GOT3 (cell line): ENCODE data around the gene CTNND2.

Source experiments
- DNase-seq: peaks from one replicate; lab custom pipeline; 2025; ENCODE audit warnings: mixed read lengths; lab: John Stamatoyannopoulos, UW

The CTNND2 gene

DNA sequence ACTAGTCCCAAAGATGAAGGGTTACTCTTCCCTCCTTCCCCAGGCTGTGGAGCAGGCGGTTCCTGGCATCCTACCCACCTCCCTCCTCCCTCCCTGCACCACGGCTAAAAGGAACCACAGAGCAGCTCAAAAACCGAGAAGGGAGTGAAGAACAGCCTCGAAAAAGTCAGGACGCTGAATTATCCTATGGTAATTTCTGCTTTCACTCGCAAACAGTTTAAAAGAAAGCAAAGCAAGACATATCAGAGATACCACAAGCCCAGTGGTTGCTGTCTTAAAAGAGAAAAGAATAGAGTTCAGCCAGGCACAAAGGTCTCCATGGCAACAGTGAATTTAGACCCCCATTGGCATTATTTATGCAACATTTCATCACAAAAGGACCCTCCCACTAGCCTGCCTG is 315.4 kb downstream of the CTNND2 start:
- DNase-seq = no peak

DNA sequence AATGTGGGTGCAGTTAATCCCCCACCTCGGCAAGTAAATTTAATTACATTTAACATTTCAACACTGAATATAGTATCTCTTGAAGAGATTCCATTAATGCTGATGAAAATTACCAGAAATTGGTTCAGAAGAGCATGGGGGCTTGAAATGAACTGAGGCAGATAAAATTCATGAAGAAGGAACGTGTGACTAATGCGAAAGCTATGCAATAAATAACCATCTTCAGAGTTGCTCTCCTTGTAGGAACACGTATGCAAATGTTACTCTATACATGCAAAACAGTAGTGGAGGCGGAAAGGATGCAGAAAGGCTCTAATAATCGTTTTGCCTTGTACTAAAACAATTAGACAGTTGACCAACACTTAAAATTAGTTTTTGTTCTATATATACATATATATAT is 320.2 kb downstream of the CTNND2 start:
- no peak for DNase-seq

DNA sequence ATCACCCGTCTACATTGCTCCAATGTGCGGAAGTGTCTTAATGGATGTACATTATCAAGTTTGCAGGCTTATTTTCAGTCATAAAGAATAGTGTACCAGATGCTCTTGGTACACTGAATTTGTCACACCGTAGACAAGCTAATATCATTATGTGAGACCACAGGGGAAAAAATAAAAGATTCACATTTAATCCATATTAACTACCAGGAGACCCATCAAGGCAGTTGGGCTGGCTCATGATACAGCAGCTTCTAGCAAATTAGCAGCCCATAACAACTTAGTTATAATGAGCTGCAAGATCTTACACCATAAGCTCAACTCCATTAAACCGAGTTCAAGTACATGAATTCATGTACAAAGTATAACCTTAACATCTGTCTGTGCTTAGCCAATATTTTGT is 324.9 kb downstream of the CTNND2 start:
- DNase-seq = no peak

DNA sequence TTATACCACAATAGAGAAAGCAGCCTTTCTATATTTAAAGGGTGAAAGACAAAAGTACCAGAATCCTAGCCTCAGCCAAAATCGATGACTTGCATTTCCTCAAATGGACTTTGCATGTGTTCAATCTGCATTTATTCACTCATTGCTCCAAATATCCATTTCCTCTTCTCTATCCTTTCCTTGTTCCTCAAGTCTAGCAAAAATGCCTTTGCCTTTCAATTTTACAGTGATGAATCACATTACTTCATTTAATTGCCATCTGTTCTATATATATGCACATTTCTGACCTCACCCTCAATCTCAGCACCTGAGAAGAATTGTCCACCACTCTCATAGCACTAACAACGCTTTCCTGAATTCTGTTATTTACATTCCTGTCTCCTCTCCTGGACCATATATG is 329.5 kb downstream of the CTNND2 start:
- no peak for DNase-seq

DNA sequence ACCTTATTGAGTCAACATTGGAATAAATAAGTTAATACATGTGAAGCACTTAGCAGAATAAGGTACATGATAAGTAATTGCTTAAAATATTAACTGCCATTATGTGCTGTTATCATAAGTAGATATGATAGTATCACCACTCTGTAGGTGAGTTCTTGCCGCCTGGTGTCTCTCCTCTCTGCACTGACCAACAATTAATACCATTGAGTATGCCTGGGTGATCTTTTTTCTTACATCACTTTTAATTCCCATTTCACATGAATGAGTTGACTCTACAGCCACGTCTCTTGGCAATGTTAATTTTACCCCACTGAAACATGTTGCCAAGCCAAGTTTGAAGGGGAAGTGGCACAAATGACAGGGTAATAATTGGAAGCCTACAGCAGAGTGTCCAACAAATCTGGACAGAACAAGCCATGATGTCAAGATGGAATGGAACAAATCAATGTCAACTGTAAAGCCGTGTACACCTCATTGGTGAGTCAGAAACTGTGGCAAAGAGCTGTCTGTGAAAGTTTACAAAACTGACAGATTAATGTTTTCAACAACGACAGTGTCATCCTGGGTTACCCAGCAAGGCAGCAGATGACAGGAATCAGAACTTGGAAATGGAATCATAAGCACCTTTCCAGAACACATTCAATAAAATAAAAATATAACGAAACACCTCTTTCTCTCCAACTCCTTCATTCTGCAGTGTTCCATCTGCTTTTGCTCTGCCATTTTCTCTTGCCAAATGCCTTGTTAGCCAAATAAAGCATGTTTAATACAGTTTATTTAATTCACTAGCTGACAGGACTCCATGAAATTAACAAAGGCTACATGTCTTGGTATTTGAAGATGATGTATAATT is 330.9 kb downstream of the CTNND2 start:
- no peak for DNase-seq

DNA sequence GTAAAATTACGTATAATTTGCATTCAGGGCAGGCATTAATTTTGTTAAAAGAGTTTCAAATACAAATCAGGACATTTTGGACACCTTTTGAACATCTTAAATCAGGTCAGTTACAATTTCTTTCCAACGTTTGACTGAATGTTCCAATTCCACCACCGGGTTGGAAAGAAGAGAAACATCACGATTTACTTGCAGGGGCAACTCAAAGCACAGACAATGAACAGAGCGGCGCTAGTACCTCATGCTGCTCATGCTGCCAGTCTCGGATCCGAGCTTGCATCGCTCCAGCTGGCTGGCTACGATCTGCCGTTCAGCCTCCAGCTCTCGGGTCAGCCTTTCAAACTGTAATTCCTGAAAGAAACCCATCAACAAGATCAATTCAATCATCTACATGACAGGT is 339.5 kb downstream of the CTNND2 start:
- DNase-seq = no peak

DNA sequence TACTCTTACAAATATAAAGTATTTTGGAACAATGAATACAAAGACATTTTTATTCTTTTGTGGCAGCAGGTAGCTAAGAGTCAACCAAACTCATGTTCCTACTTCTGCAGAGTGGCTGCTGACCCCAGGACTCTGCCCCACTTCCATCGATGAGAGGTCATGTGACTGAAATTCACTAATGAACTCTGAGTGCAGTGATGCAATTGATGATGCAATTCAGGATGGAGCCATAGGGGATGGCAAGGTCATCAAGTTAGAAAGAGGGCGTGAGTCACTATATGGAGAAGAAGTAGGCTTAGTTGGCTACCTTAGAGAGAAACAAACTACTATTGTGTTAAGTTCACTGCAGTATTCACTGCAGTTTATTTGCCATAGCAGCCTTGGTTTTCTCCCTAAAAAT is 340.4 kb downstream of the CTNND2 start:
- DNase-seq = no peak

DNA sequence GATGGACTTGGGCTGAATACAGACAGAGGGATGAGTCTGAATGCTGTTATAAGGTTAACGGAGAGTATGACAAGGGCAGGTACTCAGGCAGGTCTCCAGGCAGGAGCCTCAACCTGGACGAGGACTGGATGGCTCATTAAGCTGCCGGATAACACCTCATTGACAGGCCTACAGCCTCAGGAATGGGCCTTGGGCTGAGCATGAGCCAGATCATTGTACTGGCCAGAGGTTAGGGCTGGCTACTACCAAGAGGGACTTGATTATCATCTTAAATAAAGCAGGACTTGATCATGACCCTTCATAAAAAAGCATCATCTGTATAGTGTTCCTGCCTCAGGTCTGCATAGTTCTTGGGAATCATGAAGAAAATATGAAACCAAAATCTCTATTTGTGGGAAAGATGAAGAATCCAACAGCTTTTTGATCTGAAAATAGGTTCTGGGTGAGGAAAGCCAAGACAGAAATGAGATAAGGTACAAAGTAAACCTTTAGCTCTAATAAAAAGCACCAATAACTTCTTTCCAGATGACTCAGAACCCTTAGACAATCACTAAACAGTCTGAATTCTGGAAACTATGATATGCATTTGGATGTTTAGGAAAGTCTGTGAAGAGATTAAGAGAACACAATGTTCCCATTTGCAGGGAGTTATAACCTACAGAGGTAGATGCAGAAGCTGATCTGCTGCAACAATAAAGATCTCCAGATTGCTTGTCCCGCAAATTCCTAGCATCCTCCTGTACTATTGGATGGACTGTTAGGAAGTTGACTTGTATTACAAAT is 343.1 kb downstream of the CTNND2 start:
- DNase-seq = no peak

DNA sequence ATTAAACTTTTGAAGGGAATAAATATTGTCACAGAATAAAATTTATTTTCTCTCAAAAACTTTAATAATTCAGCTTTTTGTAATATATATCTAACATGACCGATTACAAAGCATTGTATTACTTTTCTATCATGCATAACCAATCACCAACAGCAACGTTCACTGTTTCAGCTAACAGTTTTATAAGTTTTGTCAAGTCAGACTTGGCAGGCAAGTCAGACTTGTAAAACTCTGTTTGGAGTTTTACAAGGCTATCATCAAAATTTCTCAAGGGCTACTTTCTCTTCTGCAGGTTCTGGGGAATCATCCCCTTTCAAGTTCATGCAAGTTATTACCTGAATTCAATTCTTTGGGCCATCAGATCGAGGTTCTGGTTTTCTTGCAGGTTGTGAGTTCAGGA is 347.2 kb downstream of the CTNND2 start:
- no peak for DNase-seq

DNA sequence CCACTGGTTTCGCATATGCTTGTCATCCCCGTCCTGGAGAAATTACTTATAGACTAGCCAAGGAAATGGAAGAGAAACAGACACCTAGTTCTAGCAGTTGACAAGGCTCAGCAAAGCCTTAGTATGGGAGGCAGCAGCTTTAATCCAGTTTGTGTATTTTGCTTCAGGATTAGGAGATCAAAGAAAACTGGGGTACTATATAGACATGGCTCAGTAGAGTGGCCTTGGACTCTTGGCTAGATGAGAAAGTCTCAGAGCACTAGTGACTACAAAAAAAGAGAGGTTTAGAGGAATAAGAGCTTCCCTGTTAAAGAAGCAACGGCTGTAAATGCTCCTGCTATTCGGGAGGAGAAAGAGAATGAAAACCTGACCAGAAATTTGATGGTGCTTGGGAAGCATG is 349.1 kb downstream of the CTNND2 start:
- DNase-seq = no peak

DNA sequence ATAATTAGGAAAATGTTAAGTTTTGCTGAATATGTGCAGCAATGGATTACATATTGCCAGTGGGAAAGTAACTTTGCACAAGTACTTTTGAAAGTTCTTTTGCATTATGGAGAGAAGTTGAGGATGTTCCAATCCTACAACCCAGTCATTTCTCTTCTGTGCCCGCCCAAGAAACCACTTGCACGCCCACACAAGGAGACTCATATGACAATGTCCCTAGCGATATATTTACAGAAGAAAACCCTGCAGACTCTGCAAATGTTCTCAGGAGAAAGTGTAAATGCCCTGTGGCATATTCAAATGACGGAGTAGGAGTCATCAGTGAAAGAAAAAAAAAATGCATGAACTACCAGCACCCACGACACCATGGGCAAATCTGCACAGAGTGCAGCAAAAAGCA is 356.5 kb downstream of the CTNND2 start:
- no peak for DNase-seq

DNA sequence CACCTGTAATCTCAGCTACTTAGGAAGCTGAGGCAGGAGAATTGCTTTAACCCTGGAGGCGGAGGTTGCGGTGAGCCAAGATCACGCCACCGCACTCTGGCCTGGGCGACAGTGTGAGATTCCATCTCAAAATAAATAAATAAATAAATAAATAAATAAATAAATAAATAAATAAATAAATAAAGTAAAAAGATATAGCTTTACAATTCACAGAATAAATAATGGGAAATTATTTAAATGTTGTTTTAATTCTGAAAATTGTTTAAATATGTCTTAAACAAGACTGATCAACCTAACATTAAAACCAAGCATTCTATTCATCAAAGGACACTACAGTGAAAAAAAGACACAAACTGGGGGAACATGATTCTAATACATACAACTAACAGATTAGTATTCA is 357.1 kb downstream of the CTNND2 start:
- no peak for DNase-seq

DNA sequence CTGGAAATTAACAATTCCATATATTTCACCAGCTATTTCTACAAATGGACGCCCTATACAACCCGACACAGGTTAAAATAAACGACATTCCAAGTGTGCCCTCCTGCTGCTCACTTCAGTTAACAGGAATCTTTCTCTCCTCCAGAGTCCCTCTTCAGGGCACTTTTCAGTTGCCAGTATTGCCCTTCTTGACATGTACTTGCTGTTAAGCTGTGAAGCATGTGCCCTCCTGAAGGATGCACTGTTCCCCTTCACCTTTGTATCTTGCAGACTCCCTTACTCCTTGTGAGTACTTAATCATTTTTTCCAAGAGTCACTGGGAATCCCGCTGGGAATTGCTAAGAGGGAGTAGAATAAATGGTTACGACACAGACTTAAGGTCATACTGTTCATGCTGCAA is 364.1 kb downstream of the CTNND2 start:
- no peak for DNase-seq

DNA sequence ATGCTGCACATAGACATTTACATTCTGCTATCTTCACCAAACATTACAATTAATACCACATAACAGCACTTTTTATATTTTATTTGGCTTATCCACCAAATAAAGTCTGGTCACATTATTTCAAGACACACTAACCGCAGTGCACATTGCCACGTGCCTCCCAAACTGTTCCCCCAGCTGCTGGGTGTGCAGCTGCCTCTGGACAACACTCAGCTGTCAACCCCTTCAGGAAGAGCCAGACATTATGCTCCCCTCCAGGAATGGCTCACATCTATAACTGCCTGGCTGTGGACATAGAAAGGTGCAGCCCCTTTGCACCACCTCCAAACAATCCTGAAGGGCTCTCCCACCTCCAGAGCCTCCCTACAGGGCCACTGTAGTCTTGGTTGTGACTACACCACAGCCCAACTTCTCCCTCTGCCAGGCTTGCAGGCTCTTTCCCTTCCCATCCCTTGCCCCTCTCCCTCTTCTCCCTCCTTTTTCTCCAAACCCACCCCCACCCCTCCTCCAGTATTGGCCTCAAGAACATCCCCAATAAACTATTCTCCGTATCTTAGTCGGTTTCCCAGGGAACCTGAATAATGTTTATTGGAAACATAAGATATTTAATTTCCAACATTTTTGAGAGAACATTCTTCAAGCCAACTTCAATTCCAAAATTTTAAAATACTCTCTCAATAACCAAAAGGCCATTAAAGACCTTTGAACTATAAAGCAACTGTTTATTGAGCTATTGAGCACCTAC is 372.3 kb downstream of the CTNND2 start:
- no peak for DNase-seq

DNA sequence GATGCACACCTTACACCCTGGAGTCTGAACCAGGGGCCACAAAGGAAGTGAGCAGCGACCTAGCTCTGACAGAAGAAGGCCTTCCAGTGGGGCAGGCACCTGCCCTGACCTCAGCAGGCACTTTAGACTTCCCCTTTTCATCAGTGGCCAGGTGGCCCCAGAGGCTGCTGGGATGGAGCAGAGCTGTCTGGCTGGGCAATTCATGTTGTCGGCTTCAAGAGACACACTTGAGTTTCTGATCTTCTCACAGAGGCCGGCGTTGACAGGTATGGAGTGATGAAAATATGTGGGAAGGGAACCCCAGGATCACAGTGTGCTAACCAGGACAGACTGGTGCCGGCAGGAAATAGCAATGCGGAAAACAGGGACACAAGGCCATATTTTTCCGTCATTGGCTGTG is 375.5 kb downstream of the CTNND2 start:
- DNase-seq = no peak

DNA sequence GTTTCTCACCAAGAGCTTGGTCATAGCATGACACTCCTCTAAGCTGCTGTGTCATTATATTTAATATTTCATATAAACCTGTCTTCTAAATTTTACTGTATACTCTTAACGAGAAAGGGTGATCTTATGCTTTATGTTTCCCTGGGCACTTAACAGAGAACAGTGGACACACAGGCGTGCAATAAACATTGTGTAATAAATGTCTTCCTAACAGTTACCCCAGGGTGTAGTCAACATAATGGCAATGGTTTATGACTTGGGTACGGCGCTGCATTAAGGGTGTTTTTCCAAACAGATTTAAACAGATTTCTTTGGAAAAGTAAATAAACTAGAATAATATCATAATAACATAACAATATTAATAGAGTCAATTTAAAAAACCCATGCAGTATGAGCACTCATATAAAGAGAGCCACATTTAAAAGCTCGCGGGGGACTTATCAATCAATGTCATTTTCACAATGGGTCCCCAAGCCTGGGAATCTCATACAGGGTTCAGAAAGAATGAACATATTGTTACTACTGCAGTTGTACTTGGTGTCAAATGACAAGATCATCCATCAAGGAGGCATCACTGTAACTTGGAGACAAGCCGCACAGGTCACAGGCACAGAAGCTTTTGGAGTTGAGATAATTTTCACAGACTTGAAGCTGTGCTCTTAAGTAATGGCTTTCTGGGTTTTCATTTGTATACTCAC is 376.4 kb downstream of the CTNND2 start:
- no peak for DNase-seq

DNA sequence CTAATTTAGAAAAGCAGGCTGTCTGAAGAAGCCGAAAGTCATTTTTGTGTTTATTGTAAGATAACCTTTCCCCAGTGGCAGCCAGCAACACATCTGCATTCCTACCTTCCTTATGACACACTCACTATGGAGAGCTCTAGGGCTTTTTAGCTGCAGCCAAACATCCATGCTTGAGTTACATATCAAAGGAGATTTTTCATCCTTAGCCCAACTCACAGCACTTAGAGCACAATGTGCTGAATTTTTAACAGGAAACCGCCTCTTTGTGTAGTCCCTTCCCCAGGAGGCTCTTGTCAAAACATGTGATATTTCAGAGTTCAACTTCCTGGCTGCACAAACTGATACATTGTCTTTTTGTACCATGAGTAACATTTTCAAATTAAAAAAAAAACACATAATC is 379.2 kb downstream of the CTNND2 start:
- DNase-seq = no peak

DNA sequence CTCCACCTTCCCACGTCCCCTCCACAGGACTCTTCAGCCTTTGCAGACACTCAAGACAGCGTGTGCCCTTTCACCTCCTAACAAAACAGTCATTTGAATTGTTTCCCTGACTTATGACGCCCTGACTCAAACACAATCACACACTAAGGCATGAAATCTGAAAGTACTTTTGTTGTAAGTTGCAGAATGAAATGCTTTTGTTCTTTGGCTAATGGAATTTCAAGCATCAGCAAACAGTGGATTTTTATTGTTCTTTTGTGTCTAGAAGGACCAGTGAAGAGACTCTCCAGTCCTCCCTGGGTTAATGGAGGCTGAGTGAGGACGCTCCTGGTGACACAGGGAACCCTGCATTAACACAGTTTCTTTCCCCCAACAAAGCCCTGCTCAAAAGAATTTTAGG is 380.1 kb downstream of the CTNND2 start:
- DNase-seq = no peak

DNA sequence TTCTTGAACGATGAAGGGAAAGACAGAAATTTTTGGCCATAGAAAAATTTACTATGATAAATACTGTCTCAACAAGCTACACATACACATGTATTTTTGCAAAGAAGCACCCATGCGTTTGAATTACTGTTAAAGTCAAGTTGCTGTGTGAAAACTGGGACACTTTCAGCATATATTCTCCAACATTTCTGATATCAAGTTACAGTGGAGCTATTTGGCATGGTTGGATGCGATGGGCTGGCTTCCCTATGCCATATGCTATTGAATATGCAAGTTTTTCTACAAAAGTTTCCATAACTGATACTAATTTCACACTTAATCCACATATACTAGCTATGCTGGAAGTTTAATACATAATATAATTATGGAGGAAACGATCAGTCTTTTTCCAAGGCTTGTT is 381.4 kb downstream of the CTNND2 start:
- no peak for DNase-seq

DNA sequence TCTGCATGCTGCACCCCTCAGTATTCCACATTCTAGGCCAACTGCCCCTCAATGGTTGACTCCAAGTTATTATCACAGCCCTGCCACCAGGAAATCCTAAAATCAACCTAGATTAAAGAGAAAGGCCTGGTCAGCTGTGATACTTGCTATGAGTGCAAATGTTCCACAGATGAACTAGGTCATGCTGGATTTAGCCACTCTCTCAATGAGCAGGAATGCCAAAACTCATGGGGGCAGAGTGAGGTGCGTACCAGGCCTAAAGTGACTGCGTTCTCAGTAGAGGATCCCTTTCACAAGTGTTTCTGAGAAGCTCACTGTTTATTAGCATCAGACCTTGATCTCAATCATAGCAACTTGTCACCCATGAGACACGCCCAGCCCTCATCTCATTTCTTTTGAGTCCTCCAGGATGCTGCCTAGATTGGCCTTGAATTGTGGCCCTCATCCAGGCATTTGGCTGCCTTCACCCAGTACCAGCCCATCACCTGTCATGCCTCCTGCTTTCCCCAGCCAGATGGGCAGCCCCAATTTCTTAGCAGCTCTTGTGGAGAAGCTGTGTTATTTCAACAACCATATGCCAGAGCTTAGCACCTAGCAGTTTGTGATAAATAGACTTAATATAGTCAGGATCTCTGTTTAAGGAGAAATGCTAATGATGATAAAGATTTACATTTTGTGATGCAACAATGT is 383.9 kb downstream of the CTNND2 start:
- DNase-seq = no peak

DNA sequence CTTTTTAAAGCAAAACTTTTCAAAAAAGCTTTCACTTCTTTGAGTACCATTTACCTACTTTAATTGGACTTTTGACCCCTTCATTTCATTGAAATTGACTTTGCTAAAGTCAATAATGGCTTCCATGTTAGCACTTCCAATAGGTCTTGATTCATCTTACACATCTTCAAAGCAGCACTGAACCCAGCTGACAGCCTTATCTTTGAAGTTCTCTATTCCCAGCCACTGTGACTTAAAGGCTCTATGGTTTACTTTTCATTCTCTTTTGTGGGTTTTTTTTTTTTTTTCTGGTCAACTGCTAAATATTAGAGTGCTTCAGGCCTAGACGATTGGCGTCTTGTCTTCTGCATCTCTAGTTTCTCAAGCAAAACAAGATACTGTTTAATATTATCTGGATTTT is 385.0 kb downstream of the CTNND2 start:
- no peak for DNase-seq

DNA sequence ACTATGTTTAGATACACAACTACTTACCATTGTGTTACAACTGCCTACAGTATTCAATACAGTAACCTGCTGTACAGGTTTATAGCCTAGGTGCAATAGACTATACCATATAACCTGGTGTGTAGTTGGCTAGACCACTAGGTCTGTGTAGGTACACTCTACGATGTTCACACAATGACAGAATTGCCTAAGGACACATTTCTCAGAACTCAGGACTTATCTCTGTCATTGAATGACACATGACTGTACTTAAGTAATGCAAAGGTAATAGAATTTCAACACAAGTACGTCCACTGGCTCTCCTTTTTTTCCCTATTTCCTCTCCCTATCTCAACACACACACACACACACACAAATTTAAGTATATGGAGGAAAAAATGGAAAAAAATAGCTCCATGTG is 385.6 kb downstream of the CTNND2 start:
- DNase-seq = no peak
